ENCODE results near the gene HIVEP1. TPM values are rescaled to one million over a fixed set of nuclear protein-coding genes. Genes with fewer than 3 reads are reported as not detected.

Gene HIVEP1
- total and polyA plus RNA-seq, 12 donors, result 3.4 to 20.9 (median 13.3) TPM

- Histone ChIP-seq H3K27me3 (no peaks in the 10 kb centered on the region), H3K36me3 (peaks cover 0 to 21% (median 0%) of the 10 kb centered on the region in 9 donors), H3K4me3 (no peak overlapping the region), H3K4me1 (peaks cover 0 to 39% (median 27%) of the 10 kb centered on the region in 9 donors), H3K27ac (no peak overlapping the region), H3K9me3 (peaks cover 0 to 31% (median 19%) of the 10 kb centered on the region in 11 donors)
- ATAC-seq (no peak), DNase-seq (no peak)
- intact Hi-C loops (cut with DNase I), result no loop called here
- TF ChIP-seq CTCF (IDR thresholded peaks at IDR 0.05), result no peak
- 94 to 98% methylated on average over 4 of the region's 4 CpGs for WGBS, 2 donors
Observed at GRCh38 chr6:12029979-12030737, 18.0 kb downstream of the HIVEP1 start.

- Histone ChIP-seq H3K36me3 (peaks cover 0 to 21% (median 0%) of the 10 kb centered on the region in 9 donors), H3K27ac (no peak overlapping the region), H3K27me3 (no peaks in the 10 kb centered on the region), H3K4me1 (peaks cover 0 to 34% (median 18%) of the 10 kb centered on the region in 9 donors), H3K4me3 (no peak overlapping the region), H3K9me3 (peaks cover 0 to 31% (median 19%) of the 10 kb centered on the region in 11 donors)
- 98 to 99% methylated on average over 2 of the region's 2 CpGs for WGBS, 2 donors
- intact Hi-C loops (cut with DNase I), result no loop called here
- DNase-seq, result no peak
- no peak for TF ChIP-seq CTCF (IDR thresholded peaks at IDR 0.05)
- no peak for ATAC-seq
Observed at GRCh38 chr6:12030993-12031550, 19.0 kb downstream of the HIVEP1 start.

GRCh38 chr6:12032783-12033573 lies 20.9 kb downstream of the HIVEP1 start:
- WGBS, 2 donors, result 65 to 66% methylated on average over 8 of the region's 8 CpGs
- intact Hi-C loops (cut with DNase I), result no loop called here
- ATAC-seq, result no peak

More at GRCh38 chr6:12032783-12033573, 20.9 kb downstream of the HIVEP1 start:
- H3K4me3 ChIP-seq, result no peak overlapping the region
- no peak overlapping the region for H3K27ac ChIP-seq
- H3K27me3 ChIP-seq, result no peaks in the 10 kb centered on the region
- H3K36me3 ChIP-seq, result peaks cover 0 to 16% (median 0%) of the 10 kb centered on the region in 9 donors
- peaks cover 0 to 22% (median 18%) of the 10 kb centered on the region in 9 donors for H3K4me1 ChIP-seq
- H3K9me3 ChIP-seq, result peaks cover 0 to 31% (median 19%) of the 10 kb centered on the region in 11 donors
- TF ChIP-seq CTCF (IDR thresholded peaks at IDR 0.05), result no peak
- no peak for DNase-seq

Measured in heart right ventricle (tissue), 16 donors.